Thoracic aorta (tissue), 2 donors: ENCODE data around the gene STX11. TPM values are rescaled to one million over a fixed set of nuclear protein-coding genes. Genes with fewer than 3 reads are reported as not detected.
A peak's percentile ranks its signal among the peaks of the same experiment; 100 is the strongest.

Experiments used
- ATAC-seq: fragments of 150-250 bp; one replicate; pipeline ENCODE4 v1.8.0; 2017; ENCODE audit warnings: low read depth; ENCODE audit not compliant: insufficient number of reproducible peaks, low FRiP score
- DNase-seq: peaks from one replicate; pipeline ENCODE4 v3.0.0-alpha.2; 2020; ENCODE audit warnings: low spot score
- H3K27ac ChIP-seq, 2 donors: fragments of 200-600 bp; sonication (generic); 1 replicate in 1 of 2; 2 replicates in 1 of 2; pipeline ENCODE4 v1.5.1; 2016; ENCODE audit warnings: mild to moderate bottlenecking in 2 of 2, moderate library complexity in 2 of 2
- H3K27me3 ChIP-seq: fragments of 200-600 bp; sonication (generic); replicated peaks from 2 replicates; pipeline ENCODE4 v1.6.0; 2016; ENCODE audit warnings: mild to moderate bottlenecking; ENCODE audit not compliant: insufficient read depth
- H3K36me3 ChIP-seq: fragments of 200-600 bp; sonication (generic); one replicate; pipeline ENCODE4 v1.5.1; 2016
- H3K4me1 ChIP-seq, 2 donors: fragments of 200-600 bp; sonication (generic); 1 replicate in 1 of 2; 2 replicates in 1 of 2; pipeline versions ENCODE4 v1.5.1 to v1.6.0; 2016; ENCODE audit warnings: low read depth in 2 of 2, mild to moderate bottlenecking in 1 of 2; ENCODE audit not compliant: control insufficient read depth in 1 of 2
- H3K4me3 ChIP-seq: fragments of 200-600 bp; sonication (generic); 2 replicates; pipeline ENCODE4 v1.5.1; 2016; ENCODE audit warnings: mild to moderate bottlenecking
- H3K9me3 ChIP-seq: fragments of 200-600 bp; sonication (generic); 2 replicates; pipeline ENCODE4 v1.5.1; 2016
- total RNA-seq, 2 donors: library from RNA; depleted of rRNA; stranded (reverse); fragments of >200 nt; gene quantifications; one replicate each; pipeline versions ENCODE4 v1.1.0 to v1.2.3, GENCODE V29; 2016
- TF ChIP-seq, protein P1 (sequence below): fragments of 200-600 bp; sonication (generic); IDR thresholded peaks from one replicate; pipeline ENCODE4 v1.5.1; 2019; ENCODE audit warnings: antibody characterized with exemption

STX11 gene
- total RNA-seq, 2 donors from 2014 or later = 12.1 to 17.2 TPM

GRCh38 chr6:144145541-144145940 is 4.8 kb upstream of the STX11 start:
- no peaks in the 10 kb centered on the region for H3K27me3 ChIP-seq
- no peak for ATAC-seq

GRCh38 chr6:144148886-144149285 is 1.4 kb upstream of the STX11 start:
- Histone ChIP-seq H3K27ac (no peak overlapping the region), H3K36me3 (no peaks in the 10 kb centered on the region), H3K4me1 (peaks cover 0 to 14% of the 10 kb centered on the region in 2 donors), H3K4me3 (no peak overlapping the region), H3K9me3 (no peaks in the 10 kb centered on the region), H3K27me3 (no peaks in the 10 kb centered on the region)
- TF ChIP-seq, protein P1, sequence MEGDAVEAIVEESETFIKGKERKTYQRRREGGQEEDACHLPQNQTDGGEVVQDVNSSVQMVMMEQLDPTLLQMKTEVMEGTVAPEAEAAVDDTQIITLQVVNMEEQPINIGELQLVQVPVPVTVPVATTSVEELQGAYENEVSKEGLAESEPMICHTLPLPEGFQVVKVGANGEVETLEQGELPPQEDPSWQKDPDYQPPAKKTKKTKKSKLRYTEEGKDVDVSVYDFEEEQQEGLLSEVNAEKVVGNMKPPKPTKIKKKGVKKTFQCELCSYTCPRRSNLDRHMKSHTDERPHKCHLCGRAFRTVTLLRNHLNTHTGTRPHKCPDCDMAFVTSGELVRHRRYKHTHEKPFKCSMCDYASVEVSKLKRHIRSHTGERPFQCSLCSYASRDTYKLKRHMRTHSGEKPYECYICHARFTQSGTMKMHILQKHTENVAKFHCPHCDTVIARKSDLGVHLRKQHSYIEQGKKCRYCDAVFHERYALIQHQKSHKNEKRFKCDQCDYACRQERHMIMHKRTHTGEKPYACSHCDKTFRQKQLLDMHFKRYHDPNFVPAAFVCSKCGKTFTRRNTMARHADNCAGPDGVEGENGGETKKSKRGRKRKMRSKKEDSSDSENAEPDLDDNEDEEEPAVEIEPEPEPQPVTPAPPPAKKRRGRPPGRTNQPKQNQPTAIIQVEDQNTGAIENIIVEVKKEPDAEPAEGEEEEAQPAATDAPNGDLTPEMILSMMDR = no peak
- no peak for ATAC-seq
- DNase-seq = no peak

More at GRCh38 chr6:144145541-144145940, 4.8 kb upstream of the STX11 start:
- no peak for DNase-seq
- TF ChIP-seq, protein P1 = no peak
- no peak overlapping the region for H3K27ac ChIP-seq
- no peak overlapping the region for H3K4me3 ChIP-seq
- no peaks in the 10 kb centered on the region for H3K9me3 ChIP-seq
- H3K36me3 ChIP-seq = no peaks in the 10 kb centered on the region
- peaks cover 0 to 7% of the 10 kb centered on the region in 2 donors for H3K4me1 ChIP-seq

- TF ChIP-seq, protein P1 = no peak
- no peaks in the 10 kb centered on the region for H3K9me3 ChIP-seq
Observed at GRCh38 chr6:144149558-144149893, 791 bp upstream of the STX11 start.

GRCh38 chr6:144150710-144151657 is 667 bp downstream of the STX11 start:
- Histone ChIP-seq H3K36me3 (no peaks in the 10 kb centered on the region), H3K9me3 (no peaks in the 10 kb centered on the region), H3K27ac (peak overlapping the region in 1 of 2 donors; percentile 15), H3K4me1 (peaks cover 0 to 14% of the 10 kb centered on the region in 2 donors), H3K4me3 (peak overlapping the region; percentile 76), H3K27me3 (no peaks in the 10 kb centered on the region)
- TF ChIP-seq, protein P1 = no peak
- ATAC-seq (no peak), DNase-seq (no peak)

More at GRCh38 chr6:144149558-144149893, 791 bp upstream of the STX11 start:
- Histone ChIP-seq H3K27me3 (no peaks in the 10 kb centered on the region), H3K27ac (no peak overlapping the region), H3K4me1 (peaks cover 0 to 14% of the 10 kb centered on the region in 2 donors), H3K36me3 (no peaks in the 10 kb centered on the region), H3K4me3 (peak overlapping the region; percentile 76)
- DNase-seq (no peak), ATAC-seq (no peak)

DNA sequence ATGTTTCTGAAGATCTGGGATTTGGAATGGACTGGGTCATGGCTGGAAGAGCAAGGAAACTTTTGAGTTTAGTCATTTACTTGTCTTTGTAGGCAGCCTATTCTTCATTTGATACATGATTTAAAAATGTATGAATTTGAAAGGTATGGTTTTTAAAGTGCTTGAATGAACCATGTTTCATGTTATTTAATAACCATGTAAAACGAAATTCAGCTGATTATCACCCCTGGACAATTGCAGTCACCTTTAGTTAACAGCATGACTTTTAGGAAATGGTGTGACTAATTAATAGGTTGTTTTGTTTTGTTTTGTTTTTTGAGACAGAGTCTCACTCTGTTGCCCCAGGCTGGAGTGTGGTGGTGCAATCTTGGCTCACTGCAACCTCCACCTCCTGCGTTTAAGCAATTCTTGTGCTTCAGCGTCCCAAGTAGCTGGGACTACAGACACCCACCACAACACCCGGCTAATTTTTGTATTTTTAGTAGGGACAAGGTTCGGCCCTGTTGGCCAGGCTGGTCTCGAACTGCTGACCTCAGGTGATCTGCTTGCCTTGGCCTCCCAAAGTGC is 2.1 kb downstream of the STX11 start:
- H3K4me3 ChIP-seq = no peak overlapping the region
- TF ChIP-seq, protein P1 = no peak
- H3K27me3 ChIP-seq = no peaks in the 10 kb centered on the region
- no peaks in the 10 kb centered on the region for H3K9me3 ChIP-seq
- DNase-seq (no peak), ATAC-seq (no peak)
- peaks cover 0 to 14% of the 10 kb centered on the region in 2 donors for H3K4me1 ChIP-seq
- no peak overlapping the region for H3K27ac ChIP-seq
- H3K36me3 ChIP-seq = no peaks in the 10 kb centered on the region
